ENCODE results near the gene IL17D.

DNA sequence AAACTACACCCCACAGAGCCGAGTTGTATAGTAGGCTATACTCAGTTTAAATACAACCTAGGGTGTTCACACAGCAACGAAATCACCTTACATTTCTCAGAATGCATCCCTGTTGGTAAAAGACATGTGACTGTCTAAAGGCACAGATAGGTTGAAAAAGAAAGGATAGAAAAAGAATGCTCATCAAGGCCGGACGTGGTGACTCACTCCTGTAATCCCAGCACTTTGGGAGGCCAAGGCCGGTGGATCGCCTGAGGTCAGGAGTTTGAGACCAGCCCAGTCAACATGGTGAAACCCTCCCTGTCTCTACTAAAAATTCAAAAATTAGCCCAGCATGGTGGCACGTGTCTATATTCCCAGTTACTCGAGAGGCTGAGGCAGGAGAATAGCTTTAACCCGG, 3.8 kb upstream of the IL17D start:
- TF ChIP-seq, protein P1, sequence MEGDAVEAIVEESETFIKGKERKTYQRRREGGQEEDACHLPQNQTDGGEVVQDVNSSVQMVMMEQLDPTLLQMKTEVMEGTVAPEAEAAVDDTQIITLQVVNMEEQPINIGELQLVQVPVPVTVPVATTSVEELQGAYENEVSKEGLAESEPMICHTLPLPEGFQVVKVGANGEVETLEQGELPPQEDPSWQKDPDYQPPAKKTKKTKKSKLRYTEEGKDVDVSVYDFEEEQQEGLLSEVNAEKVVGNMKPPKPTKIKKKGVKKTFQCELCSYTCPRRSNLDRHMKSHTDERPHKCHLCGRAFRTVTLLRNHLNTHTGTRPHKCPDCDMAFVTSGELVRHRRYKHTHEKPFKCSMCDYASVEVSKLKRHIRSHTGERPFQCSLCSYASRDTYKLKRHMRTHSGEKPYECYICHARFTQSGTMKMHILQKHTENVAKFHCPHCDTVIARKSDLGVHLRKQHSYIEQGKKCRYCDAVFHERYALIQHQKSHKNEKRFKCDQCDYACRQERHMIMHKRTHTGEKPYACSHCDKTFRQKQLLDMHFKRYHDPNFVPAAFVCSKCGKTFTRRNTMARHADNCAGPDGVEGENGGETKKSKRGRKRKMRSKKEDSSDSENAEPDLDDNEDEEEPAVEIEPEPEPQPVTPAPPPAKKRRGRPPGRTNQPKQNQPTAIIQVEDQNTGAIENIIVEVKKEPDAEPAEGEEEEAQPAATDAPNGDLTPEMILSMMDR (IDR thresholded peaks at IDR 0.05), result no peak
- TF ChIP-seq POLR2A (IDR thresholded peaks at IDR 0.05), result no peak
